ENCODE data around the gene ZNF580.
A peak's percentile ranks its signal among the peaks of the same experiment; 100 is the strongest.

ZNF580 gene

DNA sequence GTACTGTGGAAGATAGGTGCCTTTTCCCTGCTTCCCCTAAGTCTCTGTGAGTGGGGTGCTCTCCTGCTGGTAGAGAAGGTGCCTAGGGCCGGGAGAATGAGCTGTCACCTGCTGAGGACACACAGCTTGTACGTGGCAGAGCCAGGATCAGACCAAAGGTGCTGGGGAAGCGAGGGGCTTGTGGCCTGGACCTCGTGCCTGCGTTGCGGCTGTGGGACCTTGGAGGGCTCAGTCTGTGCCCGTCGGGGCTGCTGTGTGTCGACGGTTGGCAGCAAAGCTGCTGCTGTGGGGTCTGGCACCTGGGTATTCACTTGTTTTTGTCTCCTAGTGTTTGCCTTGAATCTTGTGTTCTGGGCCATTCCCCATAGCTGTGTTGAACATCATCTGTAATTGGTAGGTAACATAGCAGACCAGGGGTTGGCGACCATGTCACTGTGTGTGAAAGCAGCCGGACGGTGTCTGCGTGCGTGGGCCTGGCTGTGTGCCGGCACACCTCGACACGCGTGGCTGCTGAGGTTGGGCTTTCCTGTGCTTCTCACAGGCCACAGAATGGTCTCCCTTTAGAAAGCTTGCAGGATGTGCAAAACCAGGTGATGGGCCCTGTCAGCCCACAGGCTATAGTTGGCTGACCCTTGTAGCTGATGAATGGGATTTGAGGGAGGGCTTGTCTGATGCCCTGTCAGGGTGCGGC, 23.2 kb downstream of the ZNF580 start:
- DNase-seq = no peak

DNA sequence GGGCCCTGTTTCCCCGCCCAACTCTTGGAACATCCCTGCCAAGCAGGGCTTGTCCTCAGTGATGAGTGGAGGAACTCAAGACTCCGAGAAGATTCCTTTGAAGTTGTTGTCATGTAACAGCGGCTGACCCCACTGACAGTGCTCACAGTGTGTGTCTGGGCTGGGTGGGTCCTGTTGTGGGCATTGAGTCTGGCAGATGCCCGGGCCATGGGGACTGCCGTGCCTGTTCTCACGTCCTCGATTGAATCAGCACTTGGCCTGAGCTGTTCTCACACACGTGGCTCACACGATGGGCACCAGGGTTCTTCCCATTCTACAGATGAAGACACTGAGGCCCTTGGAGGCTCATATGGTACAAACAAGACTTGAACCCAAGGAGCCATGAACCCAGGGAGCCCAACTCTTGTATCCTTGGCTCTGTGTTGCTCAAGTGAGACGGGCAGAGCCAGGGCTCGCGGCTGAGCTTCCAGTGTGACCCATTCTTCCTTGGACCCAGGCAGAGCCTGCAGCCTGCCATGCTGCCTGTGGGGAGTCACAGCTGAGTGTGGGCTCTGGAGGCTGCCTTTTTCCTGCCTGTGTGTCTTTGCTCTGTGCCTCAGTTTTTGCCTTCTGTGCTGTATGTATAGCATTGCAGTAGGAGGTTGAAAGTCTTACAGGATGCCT, 25.7 kb downstream of the ZNF580 start:
- no peak for DNase-seq

DNA sequence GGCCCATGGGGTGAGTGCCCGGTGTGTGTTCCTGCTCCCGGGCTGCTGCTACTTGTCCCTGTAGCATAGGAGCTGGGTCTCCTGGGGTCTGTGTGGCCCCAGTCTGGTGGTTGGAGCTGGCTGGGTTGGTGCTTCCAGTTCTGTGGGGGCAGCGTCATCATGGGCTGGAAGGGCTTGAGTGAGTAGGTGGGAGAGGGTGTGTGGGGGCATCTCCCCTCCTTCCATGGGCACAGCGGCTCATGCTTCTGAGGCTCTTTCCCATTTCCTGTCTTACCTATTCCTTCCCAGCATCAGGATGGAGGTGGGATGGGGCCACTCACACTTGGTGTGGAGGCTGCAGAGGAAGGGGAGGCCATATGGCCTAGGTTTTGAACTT, 26.2 kb downstream of the ZNF580 start:
- DNase-seq = no peak

DNA sequence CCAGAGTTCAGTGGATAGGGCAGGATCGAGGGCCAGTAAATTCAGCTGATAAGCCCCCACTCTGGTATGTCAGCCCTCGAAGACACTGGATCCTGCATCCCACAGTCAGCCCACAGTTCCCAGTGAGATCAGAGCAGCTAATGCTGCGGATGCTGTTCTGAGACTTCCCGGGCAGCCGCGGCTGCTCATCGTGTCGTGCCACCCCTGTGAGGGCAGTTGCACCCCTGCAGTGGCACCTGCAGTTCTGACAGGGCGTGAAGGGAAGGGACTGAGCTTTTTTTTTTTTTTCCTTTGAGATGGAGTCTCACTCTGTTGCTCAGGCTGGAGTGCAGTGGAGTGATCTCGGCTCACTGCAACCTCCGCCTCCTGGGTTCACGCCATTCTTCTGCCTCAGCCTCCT, 26.7 kb downstream of the ZNF580 start:
- DNase-seq = no peak

DNA sequence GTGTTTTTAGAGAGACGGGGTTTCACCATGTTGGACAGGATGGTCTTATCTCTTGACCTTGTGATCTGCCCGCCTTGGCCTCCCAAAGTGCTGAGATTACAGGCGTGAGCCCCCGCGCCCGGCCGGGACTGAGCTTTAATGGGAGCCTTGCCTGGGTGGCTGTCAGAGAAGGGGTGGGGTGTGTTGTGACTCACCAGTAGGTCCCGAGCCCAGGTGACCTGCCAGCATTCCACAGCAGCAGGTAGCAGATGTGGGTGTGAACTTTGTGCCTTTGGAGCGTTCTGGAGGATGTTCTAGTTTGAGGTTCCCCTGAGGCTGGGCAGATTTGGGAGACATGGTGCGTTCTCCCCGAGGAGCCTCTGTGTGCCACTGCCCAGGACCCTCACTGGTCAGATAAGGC, 27.2 kb downstream of the ZNF580 start:
- DNase-seq = no peak

GRCh38 chr19:55668603-55669348, 28.0 kb downstream of the ZNF580 start:
- no peak for DNase-seq

GRCh38 chr19:55669418-55670279, 28.8 kb downstream of the ZNF580 start:
- DNase-seq = no peak

GRCh38 chr19:55670280-55671053, 29.7 kb downstream of the ZNF580 start:
- no peak for DNase-seq

DNA sequence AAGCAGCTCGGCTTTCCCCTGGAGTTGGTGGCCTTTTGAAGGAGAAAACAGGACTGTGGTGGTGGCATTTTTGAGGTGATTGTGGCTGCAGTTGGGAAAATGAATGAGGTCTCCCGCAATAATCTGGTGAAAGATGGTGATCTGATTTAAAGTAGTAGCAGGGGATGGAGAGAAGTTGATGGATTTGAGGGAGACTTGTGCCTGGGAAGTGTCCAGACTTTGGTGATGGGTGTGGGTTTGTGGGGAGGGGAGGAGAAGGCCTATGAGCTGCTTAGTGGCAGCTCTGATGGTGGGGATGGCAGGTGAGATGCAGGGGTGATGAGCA, 30.2 kb downstream of the ZNF580 start:
- no peak for DNase-seq

DNA sequence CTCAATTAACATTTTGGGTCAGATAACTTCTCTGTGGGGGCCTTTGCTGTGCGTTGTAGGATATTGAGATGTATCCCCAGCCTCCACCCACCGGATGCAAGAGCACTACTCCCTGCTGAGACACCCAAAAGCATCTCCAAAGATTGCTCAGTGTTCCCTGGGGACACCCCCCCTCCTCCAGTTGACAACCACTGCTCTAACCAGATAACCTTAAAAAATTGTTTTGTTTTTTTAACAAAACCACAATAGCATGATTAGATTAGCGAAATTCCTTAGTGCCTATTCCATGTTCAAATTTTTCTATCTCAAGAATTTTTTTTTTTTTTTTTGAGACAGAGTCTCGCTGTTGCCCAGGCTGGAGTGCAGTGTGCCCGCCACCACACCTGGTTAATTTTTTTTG, 31.6 kb downstream of the ZNF580 start:
- DNase-seq = no peak

- DNase-seq = no peak
Measured at GRCh38 chr19:55673465-55673864, 32.7 kb downstream of the ZNF580 start.

- no peak for DNase-seq
Measured at GRCh38 chr19:55673889-55674288, 33.1 kb downstream of the ZNF580 start.

GRCh38 chr19:55674459-55674840, 33.6 kb downstream of the ZNF580 start:
- DNase-seq = no peak

DNA sequence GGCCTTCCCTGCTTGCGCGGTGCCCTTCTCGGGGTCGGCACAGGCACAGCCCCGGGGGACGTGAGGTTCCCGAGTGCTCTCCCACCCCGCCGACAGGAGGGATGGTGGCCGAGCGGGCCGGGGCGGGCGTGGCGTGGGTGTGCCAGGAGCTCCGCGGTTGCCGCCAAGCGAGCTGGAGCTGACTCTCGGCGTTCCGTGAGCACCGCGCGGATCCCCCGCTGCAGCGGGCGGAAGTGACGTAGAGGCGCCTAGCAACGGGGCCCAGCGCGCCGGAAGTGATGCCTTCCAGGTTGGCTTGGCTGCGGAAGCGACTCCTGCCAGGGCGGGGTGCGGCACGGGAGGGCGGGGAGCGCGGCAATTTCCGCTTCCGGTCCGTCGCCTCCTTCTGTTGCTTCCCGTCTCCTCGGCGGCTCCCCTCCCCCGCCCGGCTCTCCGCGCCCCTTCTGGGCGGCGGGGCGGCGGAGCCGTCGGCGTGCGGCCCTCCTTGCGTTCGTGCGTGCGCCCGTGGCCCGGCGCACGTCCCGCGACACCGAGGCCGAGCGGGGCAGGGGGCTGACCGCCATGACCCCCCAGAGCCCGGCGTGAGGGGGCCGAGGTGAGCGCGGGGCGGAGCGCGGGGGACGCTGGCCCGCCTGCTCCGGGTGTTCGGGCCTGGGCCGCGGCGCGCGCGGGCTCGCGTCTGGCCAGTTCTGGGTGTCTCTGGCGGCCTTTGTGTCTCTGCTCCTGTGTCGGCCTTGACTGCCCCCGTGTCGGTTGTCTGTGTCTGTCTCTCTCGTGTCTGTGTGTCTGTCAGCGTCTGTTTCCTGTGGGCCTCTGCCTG, 34.2 kb downstream of the ZNF580 start, which contains the start of gene EPN1:
EPN1 (plus strand) TSS at position 386 of the 820 bp plus-strand sequence. CDS start 3,402 bp downstream, outside the sequence.
- peak; percentile 96 to 97 for DNase-seq

GRCh38 chr19:55675661-55676354, 35.0 kb downstream of the ZNF580 start:
- DNase-seq = no peak

- DNase-seq = no peak
Measured at GRCh38 chr19:55676383-55676782, 35.6 kb downstream of the ZNF580 start.

- DNase-seq = no peak
Measured at GRCh38 chr19:55676889-55677505, 36.2 kb downstream of the ZNF580 start.

GRCh38 chr19:55677572-55678028, 36.8 kb downstream of the ZNF580 start:
- no peak for DNase-seq

- DNase-seq = no peak
Measured at GRCh38 chr19:55678121-55678671, 37.4 kb downstream of the ZNF580 start.

Data from SHP77 (cell line).